Motor neuron (in vitro differentiated cells): Measurements from ENCODE around the gene EYS. TPM values are rescaled to one million over a fixed set of nuclear protein-coding genes. Genes with fewer than 3 reads are reported as not detected.
"Not testable (repeated sequence)": the region's sequence is repeated elsewhere in the genome, so short reads cannot be mapped to it uniquely, and the experiment has no call there.

Experiments
- ATAC-seq, 8 experiments: fragments of 200-7000 bp; cut with Tn5 transposase; replicated peaks in 6 of 8; 2 replicates each; pipeline ENCODE4 v1.8.0; 2021; ENCODE audit warnings: mild to moderate bottlenecking in 8 of 8, moderate library complexity in 8 of 8
- H3K27ac ChIP-seq, 2 donors: fragments of 250-450 bp; sonication (Bioruptor Pico); 2 replicates each; pipeline ENCODE4 v1.9.0; 2021; ENCODE audit warnings: antibody characterized with exemption in 2 of 2, mild to moderate bottlenecking in 2 of 2, moderate library complexity in 1 of 2
- H3K4me1 ChIP-seq, 2 donors: fragments of 250-450 bp; sonication (Bioruptor Pico); replicated peaks in 1 of 2; 2 replicates each; pipeline ENCODE4 v1.6.1; 2021; ENCODE audit warnings: antibody characterized with exemption in 2 of 2, mild to moderate bottlenecking in 2 of 2, moderate library complexity in 1 of 2
- H3K4me3 ChIP-seq, 5 donors: fragments of 250-450 bp; sonication (Bioruptor Pico); 2 replicates each; pipeline ENCODE4 v1.9.0; 2021; ENCODE audit warnings: antibody characterized with exemption in 5 of 5, mild to moderate bottlenecking in 5 of 5, moderate library complexity in 4 of 5
- WGBS, 10 experiments: fragments of 450-650 bp; shearing (Covaris generic); methylation state at CpG; one replicate each; pipeline ENCODE4 v1.0.0; 2022; 5-methylcytosine and 5-hydroxymethylcytosine counted together
- in situ Hi-C, 9 experiments: fragments of 400-800 bp; cut with MboI; loops; one replicate each; pipeline ENCODE4 v1.15.0; 2021; ENCODE audit warnings: low sequenced_read_pairs in 9 of 9, low pct_unique_long_range_greater_than_20kb in 2 of 9; ENCODE audit not compliant: unreplicated experiment in 9 of 9
- total RNA-seq, 8 experiments: library from RNA; unstranded; fragments of 300-600 nt; gene quantifications; 2 replicates each; pipeline versions ENCODE4 v1.2.3 to v1.2.4, GENCODE V29; 2022

The EYS gene
- total RNA-seq, 8 experiments from 2014 or later = 0.71 to 3.7 (median 1.2) TPM

GRCh38 chr6:63897459-63897858 lies 1809.6 kb downstream of the EYS start:
- Histone ChIP-seq H3K4me1 (peaks cover 5 to 6% of the 10 kb centered on the region in 2 donors), H3K4me3 (no peak overlapping the region), H3K27ac (no peak overlapping the region)
- in situ Hi-C loops = no loop called here
- 0 to 93% (median 44%) methylated on average over 1 to 3 of the region's 3 CpGs; no CpG with 5 or more reads in 2 of the 10 experiments for WGBS, 10 experiments
- no peak for ATAC-seq

GRCh38 chr6:63888416-63888815 lies 1818.6 kb downstream of the EYS start:
- H3K27ac ChIP-seq = no peak overlapping the region
- no peaks in the 10 kb centered on the region for H3K4me1 ChIP-seq
- 20 to 100% (median 67%) methylated on average over 1 to 4 of the region's 5 CpGs for WGBS, 10 experiments
- H3K4me3 ChIP-seq = no peak overlapping the region
- no peak for ATAC-seq
- in situ Hi-C loops = no loop called here

- H3K4me1 ChIP-seq, H3K4me3 ChIP-seq, H3K27ac ChIP-seq, in situ Hi-C loops, ATAC-seq: not testable (repeated sequence)
- 67 to 83% methylated on average over 1 of the region's 1 CpG; no CpG with 5 or more reads in 8 of the 10 experiments for WGBS, 10 experiments
Measured at GRCh38 chr6:63887804-63888203, 1819.2 kb downstream of the EYS start.

GRCh38 chr6:63887002-63887751 lies 1819.8 kb downstream of the EYS start:
- no peak for ATAC-seq
- in situ Hi-C loops = no loop called here
- no peaks in the 10 kb centered on the region for H3K4me1 ChIP-seq
- H3K4me3 ChIP-seq = no peak overlapping the region
- no peak overlapping the region for H3K27ac ChIP-seq
- 10 to 80% (median 33%) methylated on average over 1 to 5 of the region's 5 CpGs; no CpG with 5 or more reads in 5 of the 10 experiments for WGBS, 10 experiments

- Histone ChIP-seq H3K27ac (no peak overlapping the region), H3K4me1 (no peaks in the 10 kb centered on the region), H3K4me3 (no peak overlapping the region)
- WGBS, 10 experiments = 5 to 96% (median 63%) methylated on average over 2 to 3 of the region's 3 CpGs; no CpG with 5 or more reads in 1 of the 10 experiments
- ATAC-seq = no peak
- in situ Hi-C loops = no loop called here
Measured at GRCh38 chr6:63886341-63886740, 1820.7 kb downstream of the EYS start.

GRCh38 chr6:63883597-63883996 lies 1823.4 kb downstream of the EYS start:
- no peak for ATAC-seq
- in situ Hi-C loops = no loop called here
- no peak overlapping the region for H3K27ac ChIP-seq
- 27 to 100% (median 72%) methylated on average over 1 to 6 of the region's 6 CpGs for WGBS, 10 experiments
- H3K4me3 ChIP-seq = no peak overlapping the region
- H3K4me1 ChIP-seq = no peaks in the 10 kb centered on the region

- peak in 2 of 8 experiments; percentile 32 to 52 for ATAC-seq
- WGBS, 10 experiments = 7 to 100% (median 45%) methylated on average over 1 to 4 of the region's 4 CpGs
- in situ Hi-C loops = no loop called here
Measured at GRCh38 chr6:63882208-63882607, 1824.8 kb downstream of the EYS start.

GRCh38 chr6:63881791-63882190 lies 1825.2 kb downstream of the EYS start:
- no peak for ATAC-seq
- Histone ChIP-seq H3K4me3 (no peak overlapping the region), H3K27ac (no peak overlapping the region), H3K4me1 (no peaks in the 10 kb centered on the region)
- WGBS, 10 experiments = 20 to 93% (median 83%) methylated on average over 1 of the region's 1 CpG; no CpG with 5 or more reads in 1 of the 10 experiments
- in situ Hi-C loops = no loop called here

More at GRCh38 chr6:63882208-63882607, 1824.8 kb downstream of the EYS start:
- Histone ChIP-seq H3K4me1 (no peaks in the 10 kb centered on the region), H3K27ac (no peak overlapping the region), H3K4me3 (no peak overlapping the region)

GRCh38 chr6:63872233-63872632 lies 1834.8 kb downstream of the EYS start:
- H3K27ac ChIP-seq = no peak overlapping the region
- no peak for ATAC-seq
- WGBS, 10 experiments = 60 to 100% (median 79%) methylated on average over 1 to 4 of the region's 4 CpGs; no CpG with 5 or more reads in 5 of the 10 experiments

GRCh38 chr6:63868351-63868750 lies 1838.7 kb downstream of the EYS start:
- H3K27ac ChIP-seq = no peak overlapping the region
- WGBS, 10 experiments = 50 to 100% (median 85%) methylated on average over 1 to 3 of the region's 3 CpGs
- no peak for ATAC-seq
- in situ Hi-C loops = no loop called here
- H3K4me3 ChIP-seq = no peak overlapping the region
- peaks cover 3 to 17% of the 10 kb centered on the region in 2 donors for H3K4me1 ChIP-seq

More at GRCh38 chr6:63872233-63872632, 1834.8 kb downstream of the EYS start:
- no peak overlapping the region for H3K4me3 ChIP-seq
- in situ Hi-C loops = no loop called here
- no peaks in the 10 kb centered on the region for H3K4me1 ChIP-seq

GRCh38 chr6:63864671-63865318 lies 1842.2 kb downstream of the EYS start:
- in situ Hi-C loops = no loop called here
- WGBS, 10 experiments = 0 to 100% (median 36%) methylated on average over 1 to 4 of the region's 4 CpGs; no CpG with 5 or more reads in 1 of the 10 experiments
- Histone ChIP-seq H3K27ac (no peak overlapping the region), H3K4me3 (no peak overlapping the region), H3K4me1 (peaks cover 3 to 17% of the 10 kb centered on the region in 2 donors)
- peak in 5 of 8 experiments; percentile 41 to 99 (median 97) for ATAC-seq

GRCh38 chr6:63864061-63864460 lies 1843.0 kb downstream of the EYS start:
- Histone ChIP-seq H3K4me3 (no peak overlapping the region), H3K27ac (no peak overlapping the region), H3K4me1 (peaks cover 3 to 17% of the 10 kb centered on the region in 2 donors)
- WGBS, 10 experiments = 0 to 100% (median 40%) methylated on average over 1 of the region's 1 CpG; no CpG with 5 or more reads in 3 of the 10 experiments
- ATAC-seq = no peak
- in situ Hi-C loops = no loop called here

- H3K4me3 ChIP-seq = no peak overlapping the region
- no peak overlapping the region for H3K27ac ChIP-seq
- peaks cover 3 to 17% of the 10 kb centered on the region in 2 donors for H3K4me1 ChIP-seq
- in situ Hi-C loops = no loop called here
- no peak for ATAC-seq
- 23 to 96% (median 77%) methylated on average over 1 to 3 of the region's 3 CpGs for WGBS, 10 experiments
Measured at GRCh38 chr6:63862486-63863198, 1844.4 kb downstream of the EYS start.
